DND-41 (cell line): ENCODE measurements around the gene ATG14.

Experiments
- ATAC-seq: fragments of 200-7000 bp; cut with Tn5 transposase; 3 replicates; pipeline ENCODE4 v1.9.1; 2021; ENCODE audit warnings: low read depth; ENCODE audit not compliant: insufficient read depth
- DNase-seq: peaks from one replicate; pipeline ENCODE4 v3.0.0-alpha.2; 2020
- H2AFZ ChIP-seq: 2 replicates; pipeline ENCODE4 v1.6.0; 2012; ENCODE audit warnings: low read depth, low read length
- H3K27ac ChIP-seq: 2 replicates; pipeline ENCODE4 v1.5.1; 2012; ENCODE audit warnings: low read length, inconsistent platforms
- H3K27me3 ChIP-seq: fragments of 200-600 bp; sonication (generic); 2 replicates; pipeline ENCODE4 v1.6.0; 2012; ENCODE audit warnings: low read length, mild to moderate bottlenecking, inconsistent platforms; ENCODE audit not compliant: insufficient read depth, poor library complexity
- H3K36me3 ChIP-seq: 2 replicates; pipeline ENCODE4 v1.5.1; 2012; ENCODE audit warnings: low read length, inconsistent platforms; ENCODE audit not compliant: insufficient read depth
- H3K4me1 ChIP-seq: 2 replicates; pipeline ENCODE4 v1.5.1; 2012; ENCODE audit warnings: mild to moderate bottlenecking, low read length; ENCODE audit not compliant: insufficient read depth
- H3K4me2 ChIP-seq: 2 replicates; pipeline ENCODE4 v1.6.0; 2012; ENCODE audit warnings: mild to moderate bottlenecking, moderate library complexity, low read length, inconsistent platforms; ENCODE audit not compliant: insufficient read depth
- H3K4me3 ChIP-seq, 2 experiments: fragments of 200-600 bp in 1 of 2; shearing (Covaris generic) in 1 of 2; 2 replicates each; pipeline ENCODE4 v1.5.1; 2012 to 2016; ENCODE audit warnings: inconsistent platforms in 2 of 2, low read length in 2 of 2, mild to moderate bottlenecking in 2 of 2, low read depth in 1 of 2, moderate library complexity in 1 of 2
- H3K79me2 ChIP-seq: 2 replicates; pipeline ENCODE4 v1.6.0; 2012; ENCODE audit warnings: low read length, inconsistent platforms; ENCODE audit not compliant: insufficient read depth
- H3K9ac ChIP-seq: 2 replicates; pipeline ENCODE4 v1.6.0; 2012; ENCODE audit warnings: low read depth, mild to moderate bottlenecking, inconsistent platforms, low read length, moderate library complexity
- H3K9me3 ChIP-seq: 2 replicates; pipeline ENCODE4 v1.5.1; 2012; ENCODE audit warnings: low read length, moderate library complexity, mild to moderate bottlenecking, inconsistent platforms; ENCODE audit not compliant: insufficient read depth, severe bottlenecking
- H4K20me1 ChIP-seq: 2 replicates; pipeline ENCODE4 v1.6.0; 2012; ENCODE audit warnings: low read length; ENCODE audit not compliant: insufficient read depth
- CTCF ChIP-seq: IDR thresholded peaks from 2 replicates; pipeline ENCODE4 v1.5.1; 2012; ENCODE audit warnings: borderline replicate concordance, low read length, moderate library complexity, mild to moderate bottlenecking; ENCODE audit not compliant: poor library complexity, severe bottlenecking; ENCODE audit errors: extremely low read depth
- EZH2 ChIP-seq: IDR thresholded peaks from 3 replicates; pipeline ENCODE4 v1.6.1; 2012; ENCODE audit warnings: borderline replicate concordance, low read depth, mild to moderate bottlenecking, moderate library complexity, low read length, inconsistent platforms; ENCODE audit not compliant: severe bottlenecking

ATG14 gene

GRCh38 chr14:55404173-55404854 is 7.3 kb downstream of the ATG14 start:
- no peak overlapping the region for H2AFZ ChIP-seq
- no peak overlapping the region for H3K4me2 ChIP-seq
- H3K27me3 ChIP-seq = no peaks in the 10 kb centered on the region
- peaks cover 10% of the 10 kb centered on the region; the same call in 1 of the 2 replicates for H4K20me1 ChIP-seq
- H3K36me3 ChIP-seq = no peaks in the 10 kb centered on the region
- TF ChIP-seq CTCF (no peak), EZH2 (no peak)
- DNase-seq (no peak), ATAC-seq (no peak)
- H3K4me3 ChIP-seq = no peak overlapping the region
- H3K9me3 ChIP-seq = no peaks in the 10 kb centered on the region
- H3K27ac ChIP-seq = no peak overlapping the region
- H3K4me1 ChIP-seq = peaks cover 6% of the 10 kb centered on the region; the same call in 1 of the 2 replicates
- H3K79me2 ChIP-seq = peaks cover 65% of the 10 kb centered on the region
- H3K9ac ChIP-seq = no peak overlapping the region

- no peaks in the 10 kb centered on the region for H3K9me3 ChIP-seq
- no peaks in the 10 kb centered on the region for H3K36me3 ChIP-seq
- H3K4me2 ChIP-seq = no peak overlapping the region
- H2AFZ ChIP-seq = no peak overlapping the region
- no peaks in the 10 kb centered on the region for H3K27me3 ChIP-seq
- peaks cover 56% of the 10 kb centered on the region for H3K79me2 ChIP-seq
- TF ChIP-seq EZH2 (no peak), CTCF (no peak)
- H3K27ac ChIP-seq = no peak overlapping the region
- no peak overlapping the region for H3K4me3 ChIP-seq
- no peak for DNase-seq
- no peak overlapping the region for H3K9ac ChIP-seq
- no peaks in the 10 kb centered on the region for H3K4me1 ChIP-seq
- H4K20me1 ChIP-seq = peaks cover 10% of the 10 kb centered on the region; the same call in 1 of the 2 replicates
- no peak for ATAC-seq
These were observed 9.9 kb downstream of the ATG14 start for GRCh38 chr14:55401751-55402150.

- peaks cover 44% of the 10 kb centered on the region for H3K79me2 ChIP-seq
- H3K27me3 ChIP-seq = no peaks in the 10 kb centered on the region
- no peak overlapping the region for H2AFZ ChIP-seq
- TF ChIP-seq EZH2 (no peak), CTCF (no peak)
- H3K36me3 ChIP-seq = 0 out of 2 replicates have a peak, but pooled peaks cover 4% of the 10 kb centered on the region
- no peak overlapping the region for H3K9ac ChIP-seq
- DNase-seq = no peak
- no peak overlapping the region for H3K4me3 ChIP-seq
- no peak for ATAC-seq
- H4K20me1 ChIP-seq = peaks cover 10% of the 10 kb centered on the region; the same call in 1 of the 2 replicates
- no peaks in the 10 kb centered on the region for H3K4me1 ChIP-seq
- no peak overlapping the region for H3K4me2 ChIP-seq
- no peak overlapping the region for H3K27ac ChIP-seq
- H3K9me3 ChIP-seq = no peaks in the 10 kb centered on the region
These were observed 11.8 kb downstream of the ATG14 start for GRCh38 chr14:55399852-55400251.
